HepG2 (cell line): Measurements from ENCODE around the gene GPC3. TPM values are rescaled to one million over a fixed set of nuclear protein-coding genes. Genes with fewer than 3 reads are reported as not detected.

Source experiments
- BCL6 ChIP-seq: IDR thresholded peaks from 2 replicates; pipeline ENCODE4 v1.6.1; 2016; ENCODE audit warnings: missing genetic modification reagents, missing compliant biosample characterization
- CEBPG ChIP-seq: IDR thresholded peaks from 2 replicates; pipeline ENCODE4 v1.6.1; 2016
- HHEX ChIP-seq: IDR thresholded peaks from 2 replicates; pipeline ENCODE4 v1.6.1; 2016; ENCODE audit warnings: control low read depth
- NR2F1 ChIP-seq, 2 experiments: fragments of 450-650 bp in 1 of 2; formaldehyde crosslinking in 1 of 2; IDR thresholded peaks; 2 replicates each; pipeline versions ENCODE4 v1.5.0 to v1.6.1; 2016 to 2020; ENCODE audit warnings: mild to moderate bottlenecking in 1 of 2, missing compliant biosample characterization in 1 of 2, missing genetic modification reagents in 1 of 2, moderate library complexity in 1 of 2
- NR2F6 ChIP-seq, 2 experiments: IDR thresholded peaks; 2 replicates each; pipeline ENCODE4 v1.6.1; 2016; ENCODE audit warnings: antibody characterized with exemption in 1 of 2, mild to moderate bottlenecking in 1 of 2
- POGZ ChIP-seq: sonication (generic); formaldehyde crosslinking; IDR thresholded peaks from 2 replicates; pipeline ENCODE4 v1.4.0; 2020; ENCODE audit warnings: mild to moderate bottlenecking, missing genetic modification reagents
- TFDP2 ChIP-seq: sonication (generic); formaldehyde crosslinking; IDR thresholded peaks from 2 replicates; pipeline ENCODE4 v1.4.0; 2020; ENCODE audit warnings: missing genetic modification reagents
- ZBTB38 ChIP-seq: sonication (generic); formaldehyde crosslinking; IDR thresholded peaks from 2 replicates; pipeline ENCODE4 v1.5.1; 2020; ENCODE audit warnings: mild to moderate bottlenecking, missing genetic modification reagents
- ZC3H4 ChIP-seq: sonication (generic); formaldehyde crosslinking; IDR thresholded peaks from 2 replicates; pipeline ENCODE4 v1.4.0; 2020; ENCODE audit warnings: missing genetic modification reagents, borderline replicate concordance
- ZNF891 ChIP-seq: sonication (generic); formaldehyde crosslinking; IDR thresholded peaks from 2 replicates; pipeline ENCODE4 v1.5.0; 2020; ENCODE audit warnings: mild to moderate bottlenecking, missing genetic modification reagents
- polyA plus RNA-seq, 8 experiments: library from polyadenylated mRNA; depleted of rRNA in 3 of 8; stranded (reverse) in 7 of 8; unstranded in 1 of 8; fragments of >200 nt; fragmentation: Illumina TruSeq in 4 of 8; extraction: Trizol in 4 of 8; gene quantifications; 2 replicates each; pipeline versions ENCODE4 v1.2.1 to v1.2.3, GENCODE V29; 2011 to 2016; ENCODE audit warnings: low read depth in 4 of 8, missing spikeins in 1 of 8, mixed read lengths in 1 of 8; ENCODE audit not compliant: insufficient read depth in 1 of 8
- total RNA-seq, 5 experiments: library from RNA; depleted of rRNA; stranded (reverse); fragments of >200 nt; fragmentation: Illumina TruSeq; extraction: Trizol; gene quantifications; 2 replicates each; pipeline ENCODE4 v1.2.3, GENCODE V29; 2016; ENCODE audit warnings: low read depth in 1 of 5
- TF ChIP-seq, protein P1 (sequence below): IDR thresholded peaks from 2 replicates; pipeline ENCODE4 v1.4.0; 2020; ENCODE audit warnings: mild to moderate bottlenecking, missing genetic modification reagents
- TF ChIP-seq, protein P2 (sequence below): sonication (generic); formaldehyde crosslinking; IDR thresholded peaks from 2 replicates; pipeline ENCODE4 v1.4.0; 2020; ENCODE audit warnings: mild to moderate bottlenecking, missing genetic modification reagents, borderline replicate concordance

GPC3 gene
- total and polyA plus RNA-seq, 2 of the 13 experiments (the other 11 are each of a cell fraction or from before 2014, with no cell fraction given): 1,799 to 3,263 TPM

DNA sequence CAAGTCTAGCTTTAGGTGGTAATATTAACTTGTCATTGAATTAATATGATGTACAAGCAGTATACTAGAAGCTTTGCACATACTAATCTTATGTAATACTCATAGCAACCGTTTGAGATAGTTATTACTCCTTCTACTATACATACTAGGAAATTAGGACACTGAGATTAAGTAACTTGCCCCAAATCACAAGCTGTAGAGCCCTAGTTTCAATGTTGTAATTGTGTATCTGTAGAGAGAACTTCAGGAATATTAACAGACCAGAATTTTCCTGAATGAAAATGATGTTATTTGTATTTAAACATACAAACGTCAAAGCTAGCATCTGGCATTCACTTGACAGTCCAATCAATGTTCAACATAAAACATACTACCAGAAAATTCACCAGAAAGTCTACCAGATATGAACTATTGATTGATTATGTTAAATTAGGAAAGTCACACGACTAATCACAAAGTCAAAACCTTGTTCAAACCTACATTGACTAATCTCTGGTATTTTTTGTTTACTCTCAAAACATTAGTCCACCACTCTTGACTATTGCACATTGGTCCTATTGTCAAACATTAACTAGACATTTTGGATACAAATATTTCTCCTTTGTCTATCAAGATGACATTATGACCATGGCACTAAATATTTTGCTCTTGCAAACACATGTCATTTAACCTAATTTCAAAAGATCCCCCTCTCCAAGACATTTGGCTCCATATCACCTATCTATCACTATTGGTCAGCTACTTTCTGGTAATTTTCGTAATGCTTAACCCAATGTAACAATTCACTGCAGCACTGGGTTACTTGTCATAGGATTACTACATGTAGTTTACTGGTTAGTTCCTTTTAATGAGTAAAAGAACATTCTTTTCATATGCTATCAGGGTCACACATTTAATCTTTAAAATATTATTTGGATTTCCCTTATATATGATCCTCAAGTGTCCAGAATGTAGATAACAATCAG is 100.7 kb downstream of the GPC3 start (continued):
- TF ChIP-seq, protein P1, sequence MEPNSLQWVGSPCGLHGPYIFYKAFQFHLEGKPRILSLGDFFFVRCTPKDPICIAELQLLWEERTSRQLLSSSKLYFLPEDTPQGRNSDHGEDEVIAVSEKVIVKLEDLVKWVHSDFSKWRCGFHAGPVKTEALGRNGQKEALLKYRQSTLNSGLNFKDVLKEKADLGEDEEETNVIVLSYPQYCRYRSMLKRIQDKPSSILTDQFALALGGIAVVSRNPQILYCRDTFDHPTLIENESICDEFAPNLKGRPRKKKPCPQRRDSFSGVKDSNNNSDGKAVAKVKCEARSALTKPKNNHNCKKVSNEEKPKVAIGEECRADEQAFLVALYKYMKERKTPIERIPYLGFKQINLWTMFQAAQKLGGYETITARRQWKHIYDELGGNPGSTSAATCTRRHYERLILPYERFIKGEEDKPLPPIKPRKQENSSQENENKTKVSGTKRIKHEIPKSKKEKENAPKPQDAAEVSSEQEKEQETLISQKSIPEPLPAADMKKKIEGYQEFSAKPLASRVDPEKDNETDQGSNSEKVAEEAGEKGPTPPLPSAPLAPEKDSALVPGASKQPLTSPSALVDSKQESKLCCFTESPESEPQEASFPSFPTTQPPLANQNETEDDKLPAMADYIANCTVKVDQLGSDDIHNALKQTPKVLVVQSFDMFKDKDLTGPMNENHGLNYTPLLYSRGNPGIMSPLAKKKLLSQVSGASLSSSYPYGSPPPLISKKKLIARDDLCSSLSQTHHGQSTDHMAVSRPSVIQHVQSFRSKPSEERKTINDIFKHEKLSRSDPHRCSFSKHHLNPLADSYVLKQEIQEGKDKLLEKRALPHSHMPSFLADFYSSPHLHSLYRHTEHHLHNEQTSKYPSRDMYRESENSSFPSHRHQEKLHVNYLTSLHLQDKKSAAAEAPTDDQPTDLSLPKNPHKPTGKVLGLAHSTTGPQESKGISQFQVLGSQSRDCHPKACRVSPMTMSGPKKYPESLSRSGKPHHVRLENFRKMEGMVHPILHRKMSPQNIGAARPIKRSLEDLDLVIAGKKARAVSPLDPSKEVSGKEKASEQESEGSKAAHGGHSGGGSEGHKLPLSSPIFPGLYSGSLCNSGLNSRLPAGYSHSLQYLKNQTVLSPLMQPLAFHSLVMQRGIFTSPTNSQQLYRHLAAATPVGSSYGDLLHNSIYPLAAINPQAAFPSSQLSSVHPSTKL (CRISPR knock-in tag): peak; percentile 67
- TF ChIP-seq TFDP2 (CRISPR knock-in tag) (no peak), ZBTB38 (CRISPR knock-in tag) (no peak), NR2F6 (IDR thresholded peaks at IDR 0.05) (peak; percentile 68), NR2F6 (CRISPR knock-in tag; IDR thresholded peaks at IDR 0.05) (0 out of 2 replicates have a peak, but pooled peaks have one; percentile 6), ZNF891 (no peak), ZC3H4 (CRISPR knock-in tag) (no peak), NR2F1 (CRISPR knock-in tag; IDR thresholded peaks at IDR 0.05) (0 out of 4 replicates have a peak, but pooled peaks of 1 of the 2 experiments have one; percentile 20), HHEX (CRISPR knock-in tag) (peak; percentile 23; the same call in 1 of the 2 replicates), POGZ (CRISPR knock-in tag) (no peak), BCL6 (CRISPR knock-in tag) (peak; percentile 17; the same call in 1 of the 2 replicates), CEBPG (CRISPR knock-in tag) (peak; percentile 47; the same call in 1 of the 2 replicates)
- TF ChIP-seq, protein P2, sequence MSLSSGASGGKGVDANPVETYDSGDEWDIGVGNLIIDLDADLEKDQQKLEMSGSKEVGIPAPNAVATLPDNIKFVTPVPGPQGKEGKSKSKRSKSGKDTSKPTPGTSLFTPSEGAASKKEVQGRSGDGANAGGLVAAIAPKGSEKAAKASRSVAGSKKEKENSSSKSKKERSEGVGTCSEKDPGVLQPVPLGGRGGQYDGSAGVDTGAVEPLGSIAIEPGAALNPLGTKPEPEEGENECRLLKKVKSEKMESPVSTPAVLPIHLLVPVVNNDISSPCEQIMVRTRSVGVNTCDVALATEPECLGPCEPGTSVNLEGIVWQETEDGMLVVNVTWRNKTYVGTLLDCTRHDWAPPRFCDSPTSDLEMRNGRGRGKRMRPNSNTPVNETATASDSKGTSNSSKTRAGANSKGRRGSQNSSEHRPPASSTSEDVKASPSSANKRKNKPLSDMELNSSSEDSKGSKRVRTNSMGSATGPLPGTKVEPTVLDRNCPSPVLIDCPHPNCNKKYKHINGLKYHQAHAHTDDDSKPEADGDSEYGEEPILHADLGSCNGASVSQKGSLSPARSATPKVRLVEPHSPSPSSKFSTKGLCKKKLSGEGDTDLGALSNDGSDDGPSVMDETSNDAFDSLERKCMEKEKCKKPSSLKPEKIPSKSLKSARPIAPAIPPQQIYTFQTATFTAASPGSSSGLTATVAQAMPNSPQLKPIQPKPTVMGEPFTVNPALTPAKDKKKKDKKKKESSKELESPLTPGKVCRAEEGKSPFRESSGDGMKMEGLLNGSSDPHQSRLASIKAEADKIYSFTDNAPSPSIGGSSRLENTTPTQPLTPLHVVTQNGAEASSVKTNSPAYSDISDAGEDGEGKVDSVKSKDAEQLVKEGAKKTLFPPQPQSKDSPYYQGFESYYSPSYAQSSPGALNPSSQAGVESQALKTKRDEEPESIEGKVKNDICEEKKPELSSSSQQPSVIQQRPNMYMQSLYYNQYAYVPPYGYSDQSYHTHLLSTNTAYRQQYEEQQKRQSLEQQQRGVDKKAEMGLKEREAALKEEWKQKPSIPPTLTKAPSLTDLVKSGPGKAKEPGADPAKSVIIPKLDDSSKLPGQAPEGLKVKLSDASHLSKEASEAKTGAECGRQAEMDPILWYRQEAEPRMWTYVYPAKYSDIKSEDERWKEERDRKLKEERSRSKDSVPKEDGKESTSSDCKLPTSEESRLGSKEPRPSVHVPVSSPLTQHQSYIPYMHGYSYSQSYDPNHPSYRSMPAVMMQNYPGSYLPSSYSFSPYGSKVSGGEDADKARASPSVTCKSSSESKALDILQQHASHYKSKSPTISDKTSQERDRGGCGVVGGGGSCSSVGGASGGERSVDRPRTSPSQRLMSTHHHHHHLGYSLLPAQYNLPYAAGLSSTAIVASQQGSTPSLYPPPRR (CRISPR knock-in tag): peak; percentile 49; the same call in 1 of the 2 replicates
